ENCODE measurements around the gene ZNF567.
A peak's percentile ranks its signal among the peaks of the same experiment; 100 is the strongest.

ZNF567 gene

DNA sequence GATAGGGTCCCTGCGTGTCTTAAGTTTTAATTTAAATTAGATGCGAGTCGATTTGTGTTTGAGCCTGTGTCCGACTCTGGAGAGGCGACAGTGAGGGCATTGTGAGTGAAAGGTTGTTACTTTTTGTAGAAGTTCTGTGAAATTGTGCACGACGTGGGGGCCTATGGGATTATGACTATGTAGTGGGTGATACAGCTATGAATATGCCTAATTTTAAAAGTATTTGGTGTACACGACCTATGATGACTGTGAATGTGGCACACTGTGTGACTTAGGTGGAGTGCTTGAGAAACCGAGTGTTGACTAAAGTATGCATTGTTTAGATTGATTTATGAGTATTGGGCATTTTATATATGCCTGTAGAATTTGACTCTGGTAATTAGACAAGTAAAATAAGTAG, 646 bp downstream of the ZNF567 start (continued):
- no peak for TF ChIP-seq HIC1 (tag by site-specific recombination; IDR thresholded peaks at IDR 0.05)
- no peak for TF ChIP-seq ZNF692 (tag by site-specific recombination; IDR thresholded peaks at IDR 0.05)
- TF ChIP-seq ZBTB7A (tag by site-specific recombination; IDR thresholded peaks at IDR 0.05; ENCODE audit: low read depth), result no peak
- no peak for TF ChIP-seq KLF10 (tag by site-specific recombination; IDR thresholded peaks at IDR 0.05)
- TF ChIP-seq ZNF664 (tag by site-specific recombination; IDR thresholded peaks at IDR 0.05), result 0 out of 2 replicates have a peak, but pooled peaks have one; percentile 3
- TF ChIP-seq ZBTB48 (tag by site-specific recombination; IDR thresholded peaks at IDR 0.05), result 0 out of 2 replicates have a peak, but pooled peaks have one; percentile 5
- TF ChIP-seq ZNF280D (tag by site-specific recombination; IDR thresholded peaks at IDR 0.05), result peak; percentile 25; the same call in 1 of the 2 replicates
- no peak for TF ChIP-seq KLF1 (tag by site-specific recombination; IDR thresholded peaks at IDR 0.05)
- no peak for TF ChIP-seq ZNF529 (tag by site-specific recombination; IDR thresholded peaks at IDR 0.05; ENCODE audit: insufficient replicate concordance)
- TF ChIP-seq ZBTB20 (tag by site-specific recombination; IDR thresholded peaks at IDR 0.05), result no peak
- peak; percentile 3; the same call in 1 of the 2 replicates for TF ChIP-seq ZNF121 (tag by site-specific recombination; IDR thresholded peaks at IDR 0.05)
- no peak for TF ChIP-seq ZNF660 (tag by site-specific recombination; IDR thresholded peaks at IDR 0.05)
- no peak for TF ChIP-seq ZNF677 (tag by site-specific recombination; IDR thresholded peaks at IDR 0.05)
- TF ChIP-seq ZNF335 (tag by site-specific recombination; conservative IDR thresholded peaks at IDR 0.05), result peak; percentile 93
- no peak for TF ChIP-seq ZNF354C (tag by site-specific recombination; IDR thresholded peaks at IDR 0.05; ENCODE audit: borderline replicate concordance, low read depth)
- no peak for TF ChIP-seq ZNF510 (tag by site-specific recombination; IDR thresholded peaks at IDR 0.05; ENCODE audit: insufficient replicate concordance)
- TF ChIP-seq ZNF302 (tag by site-specific recombination; IDR thresholded peaks at IDR 0.05; ENCODE audit: low read depth), result no peak
- TF ChIP-seq ZFP37 (tag by site-specific recombination; IDR thresholded peaks at IDR 0.05), result no peak; the same call in 1 of the 2 replicates
- TF ChIP-seq ZNF629 (tag by site-specific recombination; IDR thresholded peaks at IDR 0.05), result peak; percentile 8; the same call in 1 of the 2 replicates
- TF ChIP-seq ZNF530 (tag by site-specific recombination; IDR thresholded peaks at IDR 0.05; ENCODE audit: low read depth), result no peak
- no peak for TF ChIP-seq ZIC2 (tag by site-specific recombination; IDR thresholded peaks at IDR 0.05)
- peak; percentile 10; the same call in 1 of the 2 replicates for TF ChIP-seq ZNF645 (tag by site-specific recombination; IDR thresholded peaks at IDR 0.05)
